ENCODE results near the gene UNC13D. TPM values are rescaled to one million over a fixed set of nuclear protein-coding genes. Genes with fewer than 3 reads are reported as not detected.

Gene UNC13D
- total and polyA plus RNA-seq, 7 donors, result 1.7 to 12.8 (median 5.1) TPM

- intact Hi-C loops (cut with DNase I), result loop anchor here (5.0 kb wide), 2 partner anchors 59 to 69 kb away; a partner anchor contains a TSS
- H3K27ac ChIP-seq, result peak overlapping the region; percentile 95
- no peak for DNase-seq
- no peak for TF ChIP-seq CTCF (IDR thresholded peaks at IDR 0.05)
- H3K27me3 ChIP-seq (ENCODE audit: insufficient read depth in 3 of 3, low read length in 2 of 3), result no peaks in the 10 kb centered on the region
- H3K36me3 ChIP-seq (ENCODE audit: insufficient read depth in 1 of 2, low read depth in 1 of 2), result peaks cover 15 to 55% of the 10 kb centered on the region in 2 donors
- H3K4me1 ChIP-seq, result peaks cover 51% of the 10 kb centered on the region
- 60 to 67% (median 62%) methylated on average over 21 to 22 of the region's 22 CpGs for WGBS, 3 donors
- no peak overlapping the region for H3K4me3 ChIP-seq
- no peaks in the 10 kb centered on the region for H3K9me3 ChIP-seq
- no peak for ATAC-seq
Observed at GRCh38 chr17:75845933-75846691, 1.9 kb upstream of the UNC13D start.

- 6 to 20% (median 8%) methylated on average over 21 of the region's 21 CpGs for WGBS, 3 donors
- peak overlapping the region; percentile 95 for H3K27ac ChIP-seq
- intact Hi-C loops (cut with DNase I), result loop anchor here (5.0 kb wide), 2 partner anchors 58 to 68 kb away; a partner anchor contains a TSS
- peaks cover 42% of the 10 kb centered on the region for H3K4me1 ChIP-seq
- peak; percentile 88 to 91 (median 89) for ATAC-seq
- DNase-seq, result peak; percentile 91 to 97
- peaks cover 15 to 54% of the 10 kb centered on the region in 2 donors for H3K36me3 ChIP-seq (ENCODE audit: insufficient read depth in 1 of 2, low read depth in 1 of 2)
- H3K27me3 ChIP-seq (ENCODE audit: insufficient read depth in 3 of 3, low read length in 2 of 3), result no peaks in the 10 kb centered on the region
- TF ChIP-seq CTCF (IDR thresholded peaks at IDR 0.05), result peak; percentile 90
- H3K4me3 ChIP-seq, result peak overlapping the region; percentile 19
- H3K9me3 ChIP-seq, result no peaks in the 10 kb centered on the region
Observed at GRCh38 chr17:75845058-75845711, 981 bp upstream of the UNC13D start.

- no peak for TF ChIP-seq CTCF (IDR thresholded peaks at IDR 0.05)
- ATAC-seq (peak; percentile 61 to 71 (median 68)), DNase-seq (peak in 1 of 2 donors; percentile 73)
- peaks cover 38% of the 10 kb centered on the region for H3K4me1 ChIP-seq
- peak overlapping the region; percentile 34 for H3K4me3 ChIP-seq
- H3K36me3 ChIP-seq (ENCODE audit: insufficient read depth in 1 of 2, low read depth in 1 of 2), result peaks cover 15 to 54% of the 10 kb centered on the region in 2 donors
- 31 to 54% (median 46%) methylated on average over 9 to 14 of the region's 14 CpGs for WGBS, 3 donors
- no peaks in the 10 kb centered on the region for H3K27me3 ChIP-seq (ENCODE audit: insufficient read depth in 3 of 3, low read length in 2 of 3)
- H3K27ac ChIP-seq, result peak overlapping the region; percentile 95
- no peaks in the 10 kb centered on the region for H3K9me3 ChIP-seq
- intact Hi-C loops (cut with DNase I), result loop anchor here (5.0 kb wide), 2 partner anchors 57 to 67 kb away; a partner anchor contains a TSS
Observed at GRCh38 chr17:75844530-75845057, 390 bp upstream of the UNC13D start.

GRCh38 chr17:75842963-75843576 lies 1.1 kb downstream of the UNC13D start:
- Histone ChIP-seq H3K4me3 (peak overlapping the region; percentile 34), H3K27ac (no peak overlapping the region), H3K36me3 (ENCODE audit: insufficient read depth in 1 of 2, low read depth in 1 of 2) (peaks cover 9 to 43% of the 10 kb centered on the region in 2 donors), H3K4me1 (peaks cover 27% of the 10 kb centered on the region), H3K27me3 (ENCODE audit: insufficient read depth in 3 of 3, low read length in 2 of 3) (no peaks in the 10 kb centered on the region), H3K9me3 (no peaks in the 10 kb centered on the region)
- ATAC-seq (no peak), DNase-seq (no peak)
- 84 to 93% (median 89%) methylated on average over 18 to 22 of the region's 22 CpGs for WGBS, 3 donors
- no peak for TF ChIP-seq CTCF (IDR thresholded peaks at IDR 0.05)
- intact Hi-C loops (cut with DNase I), result no loop called here
